Right forelimb (tissue), 1 donor: ENCODE results near the gene UBE3B.
"Not testable (repeated sequence)": the region's sequence is repeated elsewhere in the genome, so short reads cannot be mapped to it uniquely, and the experiment has no call there.

Experiments
- DNase-seq: peaks from one replicate; pipeline ENCODE4 v3.0.0-alpha.2; 2018

The UBE3B gene

DNA sequence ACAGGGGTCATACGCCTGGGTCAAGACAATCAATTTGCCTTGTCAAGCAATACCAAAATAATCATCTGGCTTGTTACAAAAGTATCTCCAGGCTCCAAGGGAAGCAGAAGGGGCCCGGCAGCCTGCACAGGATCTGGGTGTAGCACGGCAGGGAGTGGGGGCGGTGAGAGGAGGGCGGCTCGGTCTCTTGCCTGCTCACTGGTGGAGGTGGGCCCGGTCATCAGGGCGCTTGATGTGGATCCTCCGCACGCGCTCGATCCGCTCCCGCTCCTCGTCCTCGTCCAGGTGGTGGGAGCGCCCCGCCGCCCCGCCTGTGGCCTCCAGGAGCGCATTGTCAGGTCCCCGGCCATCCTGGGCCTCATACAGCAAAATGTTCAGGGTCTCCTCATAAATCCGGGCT lies 26.0 kb upstream of the UBE3B start:
- no peak for DNase-seq

DNA sequence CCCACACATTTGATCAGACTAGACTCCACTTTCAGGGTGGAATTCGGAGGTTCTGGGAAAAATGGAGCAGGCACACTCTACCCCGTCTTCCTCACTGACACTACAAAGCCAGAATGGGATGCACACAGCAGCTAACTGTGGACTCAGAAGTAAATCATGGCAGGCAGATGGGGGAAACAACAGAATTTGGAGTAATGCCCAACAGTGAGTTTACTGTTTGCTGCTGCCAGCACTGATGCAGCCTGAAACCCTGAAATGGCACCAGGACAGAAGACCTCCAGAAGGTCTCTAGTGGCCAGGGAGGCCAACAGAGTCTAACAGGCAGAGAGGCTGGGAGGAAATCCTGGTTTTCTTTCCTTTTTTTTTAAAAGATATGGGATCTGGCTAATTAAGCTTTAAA lies 24.9 kb upstream of the UBE3B start:
- DNase-seq: no peak

DNA sequence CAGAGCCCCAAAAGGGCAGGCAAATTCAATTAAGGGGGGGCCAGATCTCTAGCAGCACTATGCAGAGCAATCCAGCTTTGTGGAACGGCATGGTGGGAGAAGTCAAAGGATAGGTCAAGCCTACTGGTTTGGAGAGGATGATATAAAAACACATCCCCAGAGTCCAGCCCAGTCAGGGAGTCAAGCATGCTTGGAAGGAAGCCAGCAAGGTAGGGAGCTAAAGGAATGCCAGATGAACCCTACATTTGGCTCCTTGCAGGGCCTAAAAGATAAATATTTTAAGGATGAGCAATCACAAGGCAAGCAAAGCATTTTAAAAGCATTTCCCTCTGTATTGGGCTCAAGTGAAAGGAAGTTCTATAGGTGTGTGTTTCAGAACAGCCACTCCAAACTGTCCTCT lies 21.7 kb upstream of the UBE3B start:
- DNase-seq: no peak

DNA sequence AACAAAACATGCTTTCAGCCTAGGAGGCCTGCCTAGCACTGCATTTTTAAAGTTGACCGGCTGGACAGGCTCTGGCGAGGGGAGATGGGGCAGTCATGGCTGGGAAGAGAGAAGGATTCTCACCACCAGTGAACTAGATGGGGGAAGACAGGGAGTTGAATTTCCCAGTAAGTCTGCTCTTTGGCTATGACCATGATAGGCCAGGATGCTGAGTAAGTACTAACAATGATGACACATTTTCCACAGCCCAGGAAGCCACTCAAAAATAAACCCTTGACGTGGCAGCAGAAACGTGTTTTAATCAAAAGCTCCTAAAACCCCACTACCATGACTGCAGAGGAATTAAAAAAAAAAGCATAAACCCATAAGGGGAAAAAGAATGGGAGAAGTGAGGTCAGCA lies 19.3 kb upstream of the UBE3B start:
- no peak for DNase-seq

DNA sequence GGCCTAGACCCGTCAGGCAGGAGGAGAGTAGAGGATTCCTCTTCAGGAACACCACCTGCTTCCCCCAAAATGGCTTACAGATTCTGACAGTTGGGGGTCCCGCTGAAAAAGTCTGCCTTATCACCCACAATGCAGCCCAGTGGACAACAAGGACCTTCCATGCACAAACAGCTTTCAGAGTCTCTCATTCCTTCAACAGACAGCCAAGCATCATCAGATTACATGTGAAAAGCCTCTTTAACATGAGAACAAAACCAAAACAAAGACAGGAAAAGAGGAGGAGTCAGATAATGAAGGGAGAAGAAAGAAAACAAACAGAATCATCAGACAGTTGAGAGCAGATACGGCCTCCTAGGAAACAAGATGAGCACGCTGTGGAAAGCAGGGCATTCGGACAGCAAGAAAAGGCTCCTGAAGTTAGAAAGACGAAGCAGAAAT lies 18.6 kb upstream of the UBE3B start:
- no peak for DNase-seq

DNA sequence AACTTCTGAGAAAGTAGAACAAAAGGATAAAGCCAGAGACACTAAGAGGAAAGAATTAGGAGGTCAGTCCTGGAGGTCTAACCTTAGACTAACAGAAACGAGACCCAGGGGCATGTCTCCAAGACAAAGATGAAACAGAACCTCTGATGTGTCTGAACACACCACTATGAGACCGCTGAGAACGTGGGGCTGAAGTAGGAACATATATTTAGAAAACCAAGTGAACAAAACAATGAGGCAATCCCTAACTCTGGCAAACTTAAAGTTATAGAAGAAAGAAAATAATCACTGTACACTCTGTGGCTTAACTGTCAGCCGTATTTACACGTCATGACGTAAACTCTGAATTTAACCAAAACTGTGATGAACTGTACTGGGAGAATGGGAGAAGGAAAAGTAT lies 18.2 kb upstream of the UBE3B start:
- DNase-seq: no peak

DNA sequence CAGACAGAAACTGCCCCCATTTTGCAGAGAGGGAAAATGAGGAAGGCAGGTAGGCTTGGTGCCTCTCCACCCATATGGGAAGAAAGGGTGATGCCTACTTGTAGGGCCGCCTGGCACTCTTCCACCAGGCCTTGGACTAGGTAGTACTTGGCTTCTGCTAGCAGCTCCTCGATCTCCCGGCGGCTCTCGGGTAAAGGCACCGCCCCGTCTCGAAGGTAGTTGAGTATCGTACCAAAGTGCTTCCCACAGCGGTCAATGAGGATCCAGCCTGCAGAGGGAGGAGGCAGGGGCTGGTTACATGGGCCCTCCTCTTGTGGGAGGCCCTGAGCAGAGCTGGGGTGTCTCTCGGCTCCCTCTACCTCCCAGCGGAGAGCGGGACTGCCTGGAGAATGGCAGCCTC lies 16.9 kb upstream of the UBE3B start:
- DNase-seq: no peak

DNA sequence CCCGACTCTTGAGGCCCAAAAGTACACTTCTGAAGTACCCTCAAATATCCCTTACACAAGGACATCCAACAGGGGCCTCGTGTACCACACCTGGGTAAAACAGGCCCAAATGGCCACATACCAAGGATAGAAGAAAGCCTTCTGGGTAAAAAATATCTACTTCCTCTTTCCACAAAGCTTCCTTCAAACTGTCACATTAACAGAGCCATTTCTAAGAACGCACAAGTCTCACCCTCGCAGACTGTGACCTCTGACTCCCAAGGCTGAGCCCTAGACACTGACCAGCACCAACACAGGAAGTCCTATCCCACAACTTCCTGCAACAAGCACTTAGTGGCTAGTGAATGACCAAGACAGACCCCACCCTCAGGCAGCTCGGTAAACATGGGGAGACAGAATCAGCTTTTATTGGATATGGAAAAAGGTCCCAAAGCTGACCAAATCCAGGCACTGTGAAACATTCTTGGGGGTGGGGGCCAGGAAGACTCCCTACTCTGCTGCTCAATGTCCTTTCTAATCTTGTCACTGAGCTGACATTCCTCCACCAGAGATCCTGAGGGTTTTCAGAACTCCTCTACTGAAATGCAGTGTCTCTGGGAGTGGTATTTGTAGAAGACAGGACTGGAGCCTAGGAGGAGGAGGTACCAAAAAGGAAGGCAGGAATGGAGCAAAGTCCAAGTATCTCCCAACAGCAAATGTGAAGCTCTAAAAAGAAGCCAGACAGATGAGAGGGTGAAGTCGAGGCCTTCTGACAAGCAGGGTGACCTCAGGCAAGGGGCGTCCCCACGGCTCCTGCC lies 16.2 kb upstream of the UBE3B start:
- peak; percentile 50 for DNase-seq

DNA sequence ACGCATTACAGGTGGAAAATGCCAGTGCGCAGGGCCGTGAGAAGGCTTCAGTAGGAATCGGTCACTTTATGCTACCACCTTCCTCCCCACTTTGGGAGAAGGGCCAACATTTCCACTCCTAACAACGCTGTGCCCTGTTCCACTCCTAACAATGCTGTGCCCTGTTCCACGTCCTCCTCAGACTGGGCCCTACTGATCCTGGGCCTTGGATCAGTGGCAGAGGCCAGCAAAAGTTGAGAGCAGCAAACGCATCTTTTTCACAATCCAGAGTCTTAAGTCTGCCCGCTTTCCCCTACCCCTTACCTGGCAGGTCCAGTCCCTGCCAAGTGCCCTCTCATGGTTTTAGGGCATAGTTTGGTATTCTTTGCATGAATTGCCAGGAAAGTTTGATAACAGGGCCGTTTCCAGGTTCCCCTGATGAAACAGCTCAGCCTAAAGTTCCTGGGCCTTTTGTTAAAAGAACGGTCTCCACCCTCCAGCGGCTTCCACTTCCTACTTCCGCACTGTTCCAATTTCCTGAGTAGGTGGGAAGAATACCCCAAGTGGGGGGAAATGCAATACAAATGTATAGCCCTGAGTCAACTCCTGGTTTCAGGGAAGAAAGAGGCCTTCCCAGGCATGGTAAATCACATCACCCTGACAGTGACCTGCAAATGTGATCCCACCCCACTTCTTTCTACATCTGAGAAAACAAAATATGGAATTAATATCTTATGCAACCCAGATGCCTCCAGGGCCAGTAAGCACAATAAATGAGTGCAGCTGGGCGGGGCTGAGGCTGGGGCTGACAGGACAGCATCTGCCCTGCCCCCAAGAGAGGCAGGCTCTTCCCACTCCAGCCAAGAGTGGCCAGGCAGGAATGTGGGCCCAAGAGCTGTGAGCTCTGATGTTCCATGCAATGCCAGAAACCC lies 15.3 kb upstream of the UBE3B start:
- DNase-seq: peak; percentile 75

DNA sequence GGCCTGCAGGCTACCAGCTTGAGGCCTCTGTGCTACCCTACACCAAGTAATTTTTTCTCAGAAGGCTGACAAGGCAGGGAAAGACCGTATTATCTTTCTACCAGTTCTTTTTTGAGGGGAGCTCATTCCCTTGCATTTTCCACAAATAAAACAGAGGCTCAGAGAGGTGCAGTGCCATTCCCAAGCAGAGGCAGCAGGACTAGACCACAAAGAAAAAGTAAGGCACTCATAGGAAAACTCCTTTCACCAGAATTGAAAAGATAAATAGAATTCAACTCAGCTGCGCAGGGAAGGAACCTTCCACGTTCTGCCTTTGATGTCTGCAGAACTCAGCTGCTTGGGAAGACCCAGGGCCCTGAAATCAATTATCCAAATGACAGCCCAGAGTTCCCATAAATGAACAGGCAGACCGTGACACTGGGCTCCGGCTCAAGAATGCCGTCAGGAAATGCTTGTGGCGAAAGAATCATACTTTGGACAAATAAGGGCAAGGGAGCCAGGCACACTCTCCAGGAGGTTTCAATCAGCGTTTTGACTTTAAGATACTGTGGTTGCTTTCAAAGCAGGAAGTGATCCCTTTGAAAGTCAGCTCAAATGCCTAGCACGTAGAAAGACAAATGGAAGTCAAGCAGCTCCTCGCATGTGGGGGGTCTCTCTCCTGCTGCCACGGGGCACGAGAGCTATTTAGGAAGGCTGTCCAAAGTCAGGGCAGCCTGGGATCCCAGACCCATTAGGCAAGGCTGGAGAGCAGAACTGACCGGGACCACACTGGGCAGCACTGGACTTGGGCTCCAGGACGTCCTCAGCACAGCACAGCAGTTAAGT lies 14.4 kb upstream of the UBE3B start:
- peak; percentile 84 for DNase-seq

DNA sequence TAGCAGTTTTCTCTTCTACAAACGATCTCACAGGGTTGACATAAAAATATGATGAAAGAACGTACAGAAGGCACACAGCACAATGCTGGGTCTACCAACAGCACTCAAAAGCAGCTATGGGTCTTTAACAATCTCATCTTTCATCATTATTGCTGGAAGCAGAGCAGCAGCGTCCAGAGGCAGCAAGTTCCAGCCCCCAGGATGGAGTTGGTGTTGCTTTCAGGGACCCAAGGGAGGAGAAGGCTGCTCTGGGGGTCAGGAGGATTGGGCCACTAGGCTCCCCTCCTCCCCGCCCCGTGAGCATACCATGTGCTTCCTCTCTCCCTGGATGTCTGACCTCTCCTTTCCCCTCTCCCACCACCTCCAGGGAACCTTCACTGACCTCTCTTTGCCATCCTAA lies 13.7 kb upstream of the UBE3B start:
- no peak for DNase-seq

DNA sequence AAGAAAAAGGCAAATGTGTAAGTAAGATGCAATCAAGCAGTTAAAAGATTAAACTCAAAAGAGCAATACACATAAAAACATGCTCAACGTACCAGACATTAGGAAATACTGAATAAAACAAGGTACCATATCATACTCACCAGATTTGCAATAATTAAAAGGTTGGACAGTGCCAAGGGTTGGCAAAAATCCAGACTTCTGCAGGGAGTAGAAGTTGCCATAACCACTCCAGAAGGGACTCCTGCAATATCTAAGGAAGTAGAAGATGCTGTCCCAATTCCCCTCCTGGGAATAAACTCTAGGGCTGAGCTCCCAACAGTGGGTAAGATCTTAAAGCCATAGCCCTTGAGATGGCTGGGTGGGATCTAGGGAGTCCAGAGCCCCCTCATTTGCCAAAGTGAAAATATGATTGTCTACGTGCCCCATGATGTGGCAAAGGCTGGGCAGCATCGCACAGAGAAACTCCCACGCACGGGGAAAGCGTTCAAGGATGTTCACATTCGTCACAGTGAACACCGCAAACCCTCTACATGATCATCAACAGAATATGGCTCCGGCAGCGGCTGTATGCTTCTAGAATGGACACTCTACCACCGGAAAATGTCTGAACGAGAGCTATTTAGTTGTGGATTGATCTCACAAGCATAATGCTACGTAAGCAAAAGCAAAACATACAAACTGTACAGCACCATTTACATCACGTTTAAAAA lies 12.6 kb upstream of the UBE3B start:
- no peak for DNase-seq

DNA sequence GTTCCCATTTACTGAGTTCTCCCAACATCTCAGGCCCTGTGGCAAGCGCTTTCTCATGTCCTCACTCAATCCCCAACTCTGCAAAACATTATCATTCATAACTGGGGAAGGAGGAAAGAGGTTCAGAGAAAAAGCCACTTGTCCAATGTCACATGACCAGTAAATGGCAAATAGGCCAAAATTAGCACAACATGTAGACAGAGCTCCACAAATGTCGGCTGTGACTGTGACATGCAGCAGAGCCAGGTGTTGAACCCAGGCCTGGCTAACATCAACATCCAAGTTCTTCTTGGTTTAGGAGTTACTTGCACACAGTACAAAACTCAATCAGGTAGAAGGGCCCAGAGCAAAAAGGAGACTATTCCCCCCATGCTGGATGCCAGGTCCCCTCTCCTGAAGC lies 11.1 kb upstream of the UBE3B start:
- no peak for DNase-seq

DNA sequence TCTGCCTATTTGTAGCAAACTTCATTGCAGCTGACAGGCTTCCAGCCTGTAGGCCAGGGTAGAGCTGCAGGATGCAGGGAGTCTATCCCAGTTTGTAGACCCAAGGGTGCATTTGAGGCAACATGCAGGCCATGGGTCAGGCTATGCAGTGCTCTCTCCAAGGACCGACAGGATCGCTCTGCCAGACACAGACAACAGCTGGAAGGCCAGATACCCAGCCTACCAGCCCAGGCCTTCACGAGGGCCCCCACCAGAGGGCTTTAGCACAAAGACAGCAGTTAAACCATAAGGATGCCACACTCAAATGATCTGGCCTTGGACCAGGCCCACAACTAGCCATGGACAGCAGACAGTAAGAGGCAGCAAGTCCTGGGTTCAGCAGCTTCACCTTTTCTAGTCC lies 10.6 kb upstream of the UBE3B start:
- no peak for DNase-seq

DNA sequence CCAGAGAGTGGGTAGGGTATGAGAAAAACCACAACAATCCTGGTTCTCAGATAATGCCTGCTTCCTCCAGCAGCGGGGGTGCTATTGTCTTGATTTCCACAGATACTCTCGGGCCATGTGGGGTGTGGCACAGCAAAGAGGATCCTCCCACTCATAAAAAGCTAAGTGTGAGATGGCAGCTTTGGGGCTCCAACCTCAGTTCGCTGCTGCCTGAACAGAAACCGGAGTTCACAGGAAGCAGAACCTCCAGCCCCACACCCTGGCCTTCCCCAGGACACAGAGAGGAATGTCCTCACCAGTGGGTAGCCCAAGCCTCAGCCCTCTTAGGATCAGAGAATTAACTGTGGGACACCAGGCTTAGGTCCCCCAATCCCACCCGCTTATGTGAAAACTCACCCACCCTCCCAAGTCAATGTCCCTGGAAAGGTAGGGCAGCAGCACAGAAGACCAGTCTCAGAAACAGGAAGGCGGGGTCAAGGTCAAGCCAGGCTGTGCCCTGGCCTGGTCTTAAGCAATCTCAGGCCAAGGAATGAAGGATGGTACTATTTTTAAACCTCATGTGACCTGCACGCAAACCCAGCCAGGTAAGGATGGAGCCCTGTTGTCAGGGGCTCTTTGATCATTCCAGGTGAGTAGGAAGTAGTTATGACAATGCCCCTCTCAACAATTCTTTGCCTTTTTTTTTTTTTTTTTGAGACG lies 9.3 kb upstream of the UBE3B start:
- no peak for DNase-seq

DNA sequence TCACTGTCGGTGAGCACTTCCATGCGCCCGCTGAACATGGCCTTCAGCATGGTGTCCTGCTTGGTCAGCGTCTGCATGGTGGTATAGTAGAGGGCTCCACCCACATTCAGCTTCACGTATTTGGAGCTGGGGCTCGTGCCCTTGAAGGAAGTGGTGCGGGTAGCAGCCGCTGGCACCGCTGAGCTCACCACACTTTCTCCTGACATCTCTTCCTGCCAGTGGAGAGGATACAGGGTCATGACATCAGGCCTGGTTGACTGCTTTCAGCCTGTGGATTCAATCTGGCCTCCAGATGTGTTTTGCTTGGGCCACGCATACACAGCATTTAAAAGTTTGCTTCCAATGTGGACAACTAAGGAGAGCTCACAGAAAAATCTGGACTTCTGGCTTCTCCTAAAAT lies 7.9 kb upstream of the UBE3B start:
- no peak for DNase-seq

DNA sequence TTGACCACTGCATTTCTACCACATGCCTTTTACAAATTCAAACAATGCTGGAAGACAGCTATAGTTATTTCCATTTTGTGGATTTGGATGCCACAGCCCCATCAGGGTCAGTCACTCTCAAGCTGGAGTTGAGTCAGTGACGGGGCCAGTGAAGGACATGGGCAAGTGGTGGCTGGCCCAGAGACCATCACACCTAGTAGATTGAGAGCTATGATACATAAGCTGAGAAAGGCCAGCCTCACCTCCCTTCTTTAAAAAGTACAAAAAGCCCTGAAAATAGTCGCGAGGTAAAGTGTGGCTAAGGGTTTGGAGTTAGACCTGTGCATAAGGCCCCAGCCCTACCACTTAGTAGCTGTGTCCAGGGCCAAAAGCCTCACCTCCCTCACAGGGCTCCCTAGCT lies 4.4 kb upstream of the UBE3B start:
- no peak for DNase-seq

DNA sequence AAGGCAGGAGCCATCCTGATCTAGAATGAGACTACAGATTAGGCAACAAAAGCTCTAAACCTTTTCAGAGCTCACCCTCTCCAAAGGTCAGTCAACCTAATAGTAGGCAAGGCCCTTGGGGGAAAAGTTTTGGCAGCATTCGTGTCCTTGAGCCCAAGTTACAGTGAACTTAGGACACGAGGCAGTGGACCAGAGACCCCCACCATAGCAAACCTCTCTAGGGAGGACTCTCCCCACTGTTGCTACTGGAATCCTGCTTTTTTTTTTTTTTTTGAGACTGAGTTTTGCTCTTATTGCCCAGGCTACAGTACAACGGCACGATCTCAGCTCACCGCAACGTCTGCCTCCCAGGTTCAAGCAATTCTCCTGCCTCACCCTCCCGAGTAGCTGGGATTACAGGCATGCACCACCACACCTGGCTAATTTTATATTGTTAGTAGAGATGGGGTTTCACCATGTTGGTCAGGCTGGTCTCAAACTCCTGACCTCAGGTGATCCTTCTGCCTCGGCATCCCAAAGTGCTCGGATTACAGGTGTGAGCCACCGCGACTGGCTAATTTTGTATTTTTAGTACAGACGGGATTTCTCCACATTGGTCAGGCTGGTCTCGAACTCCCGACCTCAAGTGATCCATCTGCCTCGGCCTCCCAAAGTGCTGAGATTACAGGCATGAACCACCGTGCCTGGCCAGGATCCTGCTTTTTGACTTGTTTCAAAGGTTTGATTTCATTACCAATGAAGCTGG lies 3.7 kb upstream of the UBE3B start:
- DNase-seq: not testable (repeated sequence)

DNA sequence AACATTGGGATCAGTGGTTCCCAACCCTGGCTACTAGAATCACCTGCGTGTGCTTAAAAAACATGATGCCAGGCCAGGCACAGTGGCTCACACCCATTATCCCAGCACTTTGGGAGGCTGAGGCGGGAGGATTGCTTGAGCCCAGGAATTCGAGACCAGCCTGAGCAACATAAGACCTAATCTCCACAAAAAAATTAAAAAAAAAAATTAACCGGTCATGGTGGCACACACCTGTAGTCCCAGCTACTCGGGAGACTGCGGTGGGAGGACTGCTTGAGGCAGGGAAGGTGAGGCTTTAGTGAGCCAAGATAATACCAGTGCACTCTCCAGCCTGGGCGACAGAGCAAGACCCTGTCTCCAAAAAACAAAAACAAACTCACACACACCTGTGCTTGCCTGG lies 2.3 kb upstream of the UBE3B start:
- DNase-seq: no peak

DNA sequence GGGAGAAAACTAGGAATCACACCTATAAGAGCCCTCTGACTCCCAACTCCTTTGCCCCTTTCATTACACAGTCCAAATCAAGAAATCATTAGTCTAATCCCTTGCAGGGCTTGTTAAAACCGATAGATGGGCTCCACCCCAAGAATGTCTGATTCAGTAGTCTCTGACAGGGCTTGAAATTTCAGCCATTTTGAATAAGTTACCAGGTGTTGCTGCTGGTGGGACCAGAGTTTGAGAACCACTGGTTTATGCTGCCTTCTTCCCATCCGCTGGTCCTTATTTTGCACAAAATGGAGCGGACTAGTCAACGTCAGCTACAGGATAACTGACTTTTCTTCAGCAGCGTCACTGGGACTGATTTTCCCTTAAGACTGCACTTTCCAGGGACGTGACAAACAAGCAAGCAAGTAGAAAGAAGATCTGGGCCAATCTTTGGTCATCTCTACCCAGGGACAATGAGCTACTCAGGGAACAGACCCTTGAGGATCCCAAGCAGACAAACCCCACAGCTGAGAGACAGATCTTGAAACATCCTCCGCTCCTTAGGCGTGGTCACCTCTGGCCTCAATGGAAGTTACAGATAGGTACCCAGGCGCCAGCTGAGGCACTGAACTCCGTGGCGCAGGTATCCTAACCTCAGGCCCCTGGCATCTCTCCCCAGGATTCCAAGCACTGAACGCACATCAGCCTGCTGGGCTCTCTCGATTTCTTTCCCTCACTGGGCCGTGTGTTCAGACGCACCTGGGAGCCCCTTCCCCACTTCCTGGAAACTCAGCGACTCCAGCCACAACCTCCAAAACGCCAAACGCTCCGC lies 1.2 kb upstream of the UBE3B start:
- no peak for DNase-seq
